T-helper 2 cell (primary cell): Measurements from ENCODE around the gene FHL5.
A peak's percentile ranks its signal among the peaks of the same experiment; 100 is the strongest.
"Not testable (repeated sequence)": the region's sequence is repeated elsewhere in the genome, so short reads cannot be mapped to it uniquely, and the experiment has no call there.

ENCODE experiments used
- DNase-seq, 5 experiments: peaks; one replicate each; pipeline versions ENCODE4 v3.0.0 to v3.0.0-alpha.2; 2012 to 2022

FHL5 gene

GRCh38 chr6:96611342-96611991 lies 48.5 kb downstream of the FHL5 start:
- DNase-seq, result no peak

GRCh38 chr6:96613291-96613999 lies 50.5 kb downstream of the FHL5 start:
- no peak for DNase-seq

DNA sequence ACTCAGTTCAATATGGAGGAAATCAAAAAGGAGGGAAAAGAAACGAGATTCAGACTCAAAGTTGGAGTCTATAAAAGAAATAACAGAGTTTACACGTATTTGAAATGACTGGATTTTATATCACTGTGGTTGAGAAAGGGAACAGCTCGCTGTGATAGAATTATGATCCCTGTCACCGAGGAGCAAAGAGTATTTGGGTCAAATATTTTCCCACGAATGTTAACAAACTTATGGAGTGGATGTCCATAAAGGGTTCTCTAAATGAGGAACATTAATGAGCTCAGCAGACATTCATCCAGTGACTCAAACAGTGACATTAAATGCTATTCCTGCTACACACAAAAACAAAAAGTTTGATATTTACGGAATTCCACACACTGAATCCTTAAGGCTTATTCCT lies 57.9 kb downstream of the FHL5 start:
- no peak for DNase-seq

DNA sequence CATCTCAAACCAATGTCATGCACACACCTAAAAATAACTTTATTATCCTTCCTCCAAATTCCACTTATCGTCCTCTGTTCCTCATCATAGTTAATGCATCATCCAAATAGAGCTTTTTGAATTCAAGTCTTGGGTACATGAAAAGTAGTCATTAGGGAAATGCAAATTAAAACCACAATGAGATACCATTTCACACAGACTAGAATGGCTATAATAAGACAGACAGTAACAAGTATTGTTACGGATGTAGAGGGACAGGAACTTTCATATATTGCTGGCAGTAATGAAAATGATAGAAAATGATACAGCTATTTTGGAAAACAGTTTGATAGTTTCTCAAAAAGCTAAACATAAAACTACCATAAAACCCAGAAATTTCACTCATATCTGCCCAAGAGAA lies 59.1 kb downstream of the FHL5 start:
- no peak for DNase-seq

GRCh38 chr6:96624957-96625356 lies 62.0 kb downstream of the FHL5 start:
- peak in 1 of 5 experiments; percentile 30 for DNase-seq

GRCh38 chr6:96626759-96627364 lies 63.9 kb downstream of the FHL5 start:
- DNase-seq, result peak in 1 of 5 experiments; percentile 47

DNA sequence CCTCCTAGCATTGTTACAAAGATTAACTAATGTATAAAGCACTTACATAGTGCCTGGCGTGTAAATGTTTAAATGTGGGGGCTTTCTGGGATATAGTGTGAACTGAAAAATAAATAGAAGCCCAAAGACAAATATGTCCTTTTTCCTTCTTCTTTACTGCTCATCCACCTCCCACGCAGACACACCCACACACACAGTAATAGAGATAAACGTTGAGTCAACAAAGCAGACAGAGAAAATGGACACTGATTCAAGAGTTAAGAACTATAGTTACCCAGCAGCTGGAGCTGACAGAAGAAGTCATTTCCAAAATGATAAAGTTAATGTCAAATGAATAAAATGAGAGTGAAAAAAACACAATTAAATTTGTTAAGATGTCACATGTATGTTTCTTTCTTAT lies 68.3 kb downstream of the FHL5 start:
- no peak for DNase-seq

- DNase-seq, result not testable (repeated sequence)
Measured at GRCh38 chr6:96637979-96638378, 75.1 kb downstream of the FHL5 start.

- no peak for DNase-seq
Measured at GRCh38 chr6:96645106-96645505, 82.2 kb downstream of the FHL5 start.

DNA sequence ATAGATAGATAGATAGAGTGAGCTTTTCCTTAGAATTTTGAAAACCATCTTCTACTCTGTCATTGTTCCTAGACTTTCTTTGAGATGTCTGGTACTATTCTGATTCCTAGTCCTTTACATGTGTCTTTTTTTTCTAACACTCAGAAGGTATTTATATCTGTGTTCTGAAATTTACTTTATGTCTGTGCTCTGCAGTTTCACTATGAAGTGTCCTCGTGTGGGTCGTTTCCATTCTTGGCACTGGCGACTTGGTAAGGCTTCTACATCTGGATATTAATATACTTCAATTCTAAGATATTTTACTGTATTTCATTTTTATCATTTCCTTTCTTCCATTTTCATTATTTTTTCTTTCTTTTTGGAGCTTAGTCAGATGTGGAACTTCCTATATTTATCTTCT lies 87.0 kb downstream of the FHL5 start:
- no peak for DNase-seq

GRCh38 chr6:96651816-96652215 lies 88.9 kb downstream of the FHL5 start:
- peak in 1 of 5 experiments; percentile 22 for DNase-seq

- no peak for DNase-seq
Measured at GRCh38 chr6:96652552-96652951, 89.6 kb downstream of the FHL5 start.

DNA sequence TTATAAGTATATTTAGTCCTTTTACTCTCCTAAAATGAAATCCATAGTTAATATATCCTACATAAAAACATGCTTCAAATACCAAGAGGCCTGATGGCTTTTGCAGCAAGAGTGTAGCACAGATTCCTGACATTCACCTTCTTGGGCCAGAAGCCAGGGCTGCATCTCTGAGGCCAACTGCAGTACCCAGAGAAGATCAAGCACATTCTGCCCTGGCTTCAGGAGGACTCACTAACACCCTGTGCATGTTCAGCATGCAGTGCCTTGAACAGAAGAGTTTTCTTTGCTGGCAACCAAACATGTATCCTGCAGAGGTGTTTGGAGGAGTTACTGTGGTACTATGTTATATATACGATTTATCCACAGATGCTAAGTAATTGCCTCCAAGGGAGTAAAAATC lies 90.3 kb downstream of the FHL5 start:
- no peak for DNase-seq

GRCh38 chr6:96656567-96656966 lies 93.6 kb downstream of the FHL5 start:
- no peak for DNase-seq

DNA sequence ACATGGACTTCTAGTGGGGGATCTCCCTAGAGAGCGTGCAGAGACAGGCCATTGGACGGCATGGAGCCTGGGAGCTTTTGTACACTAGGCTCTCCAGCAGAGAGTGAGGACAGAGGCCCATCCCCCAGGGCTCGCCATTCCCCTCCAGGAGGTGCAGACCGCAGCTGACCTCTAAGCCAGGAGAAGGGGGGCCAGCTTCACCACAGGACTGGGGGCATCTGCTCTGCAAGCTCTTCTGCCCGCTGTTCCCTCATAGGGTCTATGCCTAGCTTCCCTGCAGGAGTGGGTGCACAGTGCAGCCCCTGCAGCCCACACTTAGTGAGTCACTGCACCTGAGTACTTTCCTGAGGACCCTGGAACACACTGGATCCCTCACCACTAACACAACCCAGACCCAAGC lies 94.4 kb downstream of the FHL5 start:
- no peak for DNase-seq

DNA sequence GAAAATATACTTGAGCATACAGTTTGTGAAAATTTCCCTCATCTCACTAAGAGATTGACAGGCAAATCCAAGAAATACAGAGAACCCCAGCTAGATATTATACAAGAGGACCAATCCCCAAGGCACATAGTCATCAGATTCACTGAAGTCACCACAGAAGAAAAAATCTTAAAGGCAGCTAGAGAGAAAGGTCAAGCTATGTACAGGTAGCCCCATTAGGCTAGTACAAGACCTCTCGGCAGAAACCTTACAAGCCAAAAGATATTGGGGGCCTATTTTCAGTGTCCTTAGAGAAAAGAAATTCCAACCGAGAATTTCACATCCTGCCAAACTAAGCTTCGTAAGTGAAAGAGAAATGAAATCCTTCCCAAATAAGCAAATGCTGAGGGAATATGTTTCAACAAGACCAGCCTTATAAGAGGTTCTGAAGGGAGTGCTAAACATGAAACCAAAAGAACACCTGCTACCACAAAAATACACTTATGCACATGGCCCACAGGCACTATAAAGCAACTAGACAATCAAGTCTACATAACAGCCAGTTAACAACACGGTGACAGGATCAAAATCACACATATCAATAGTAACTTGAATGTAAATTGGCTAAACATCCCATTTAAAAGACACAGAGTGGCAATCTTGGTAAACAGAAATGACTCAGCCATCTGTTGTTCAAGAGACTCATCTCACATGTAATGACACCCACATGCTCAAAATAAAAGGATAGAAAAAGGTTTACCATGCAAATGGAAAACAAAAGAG lies 96.3 kb downstream of the FHL5 start:
- peak in 1 of 5 experiments; percentile 24 for DNase-seq
